Endothelial cell of umbilical vein (primary cell): ENCODE data around the gene SDHC. TPM values are rescaled to one million over a fixed set of nuclear protein-coding genes. Genes with fewer than 3 reads are reported as not detected.

Source experiments
- BruUV-seq: library from RNA; stranded (reverse); fragments of 400-500 nt; replicated peaks from 2 replicates; lab custom pipeline; 2021; lab: Mats Ljungman, UMichigan
- CTCF ChIA-PET: fragments of 300-600, 350-600 bp; sonication (Branson Sonifier 250); formaldehyde crosslinking; loops from one replicate; lab custom pipeline; 2021; ENCODE audit warnings: antibody characterized with exemption, inconsistent platforms; lab: Charles Lee
- POLR2A ChIA-PET: fragments of 300-600, 350-600 bp; sonication (Branson Sonifier 250); formaldehyde crosslinking; loops from one replicate; lab custom pipeline; 2021; ENCODE audit warnings: antibody characterized with exemption, inconsistent platforms; lab: Charles Lee
- DNase-seq: peaks from one replicate; pipeline ENCODE4 v3.0.0-alpha.2; 2011; ENCODE audit warnings: low read depth, low spot score
- FAIRE-seq: peaks from 2 replicates; lab custom pipeline; 2011; peaks lifted over from hg19 to GRCh38; lab: Jason Lieb, UNC
- H2AFZ ChIP-seq: 2 replicates; pipeline ENCODE4 v1.6.0; 2012; ENCODE audit warnings: low read depth, low read length, control low read depth, inconsistent platforms
- H3K27ac ChIP-seq: 2 replicates; pipeline ENCODE4 v1.5.1; 2011; ENCODE audit warnings: low read depth, mild to moderate bottlenecking, control low read depth, low read length, moderate library complexity; ENCODE audit not compliant: insufficient read depth
- H3K27me3 ChIP-seq, 2 experiments: 2 replicates each; pipeline versions ENCODE4 v1.6.0 to v1.6.1; 2011; ENCODE audit warnings: low read length in 2 of 2, mixed read lengths in 1 of 2; ENCODE audit not compliant: control insufficient read depth in 2 of 2, insufficient read depth in 2 of 2
- H3K36me3 ChIP-seq, 2 experiments: 2 replicates in 1 of 2; 3 replicates in 1 of 2; pipeline ENCODE4 v1.5.1; 2011; ENCODE audit warnings: low read length in 2 of 2, mild to moderate bottlenecking in 1 of 2, moderate library complexity in 1 of 2; ENCODE audit not compliant: control insufficient read depth in 2 of 2, insufficient read depth in 2 of 2; ENCODE audit errors: extremely low read depth in 1 of 2
- H3K4me1 ChIP-seq: 3 replicates; pipeline ENCODE4 v1.5.1; 2011; ENCODE audit warnings: mild to moderate bottlenecking, low read length; ENCODE audit not compliant: control insufficient read depth, insufficient read depth; ENCODE audit errors: extremely low read depth
- H3K4me2 ChIP-seq: 2 replicates; pipeline ENCODE4 v1.6.1; 2011; ENCODE audit warnings: low read length, control low read depth, mixed read lengths; ENCODE audit not compliant: insufficient read depth
- H3K4me3 ChIP-seq, 3 experiments: fragments of 200-600 bp in 1 of 3; sonication (generic), shearing (Covaris generic) in 1 of 3; replicated peaks in 1 of 3; 2 replicates each; pipeline ENCODE4 v1.5.1; 2011 to 2016; ENCODE audit warnings: control low read depth in 3 of 3, low read length in 3 of 3, mild to moderate bottlenecking in 2 of 3, inconsistent platforms in 1 of 3, low read depth in 1 of 3, moderate library complexity in 1 of 3; ENCODE audit not compliant: insufficient read depth in 1 of 3
- H3K79me2 ChIP-seq: 2 replicates; pipeline ENCODE4 v1.6.0; 2012; ENCODE audit warnings: low read length, inconsistent platforms; ENCODE audit not compliant: control insufficient read depth, insufficient read depth
- H3K9ac ChIP-seq: replicated peaks from 2 replicates; pipeline ENCODE3; 2011; ENCODE audit warnings: low read length, control low read depth; ENCODE audit not compliant: insufficient read depth; ENCODE audit errors: extremely low read depth
- H3K9me1 ChIP-seq: replicated peaks from 3 replicates; pipeline ENCODE4 v1.6.0; 2011; ENCODE audit warnings: mild to moderate bottlenecking, low read length; ENCODE audit not compliant: control insufficient read depth, insufficient read depth; ENCODE audit errors: extremely low read depth
- H3K9me3 ChIP-seq: replicated peaks from 2 replicates; pipeline ENCODE4 v1.5.1; 2012; ENCODE audit warnings: low read length, inconsistent platforms; ENCODE audit not compliant: control insufficient read depth, insufficient read depth
- H4K20me1 ChIP-seq: replicated peaks from 2 replicates; pipeline ENCODE3; 2011; ENCODE audit warnings: mild to moderate bottlenecking, low read length; ENCODE audit not compliant: control insufficient read depth, insufficient read depth; ENCODE audit errors: extremely low read depth
- EZH2 ChIP-seq: IDR thresholded peaks from 2 replicates; pipeline ENCODE4 v1.6.1; 2012; ENCODE audit warnings: borderline replicate concordance, low read depth, mild to moderate bottlenecking, moderate library complexity, low read length, inconsistent platforms; ENCODE audit not compliant: severe bottlenecking
- FOS ChIP-seq: IDR thresholded peaks from 2 replicates; pipeline ENCODE4 v1.6.1; 2011; ENCODE audit warnings: mild to moderate bottlenecking, low read length, moderate library complexity, borderline replicate concordance; ENCODE audit not compliant: insufficient read depth
- GATA2 ChIP-seq: IDR thresholded peaks from 2 replicates; pipeline ENCODE4 v1.7.0; 2011; ENCODE audit warnings: low read depth, mild to moderate bottlenecking, moderate library complexity, mixed read lengths, low read length; ENCODE audit not compliant: insufficient read length, insufficient read depth
- JUN ChIP-seq: IDR thresholded peaks from 2 replicates; pipeline ENCODE4 v1.6.1; 2011; ENCODE audit warnings: borderline replicate concordance, low read depth; ENCODE audit not compliant: insufficient read length, insufficient read depth
- MYC ChIP-seq: IDR thresholded peaks from one replicate; pipeline ENCODE4 v1.6.1; 2011; ENCODE audit warnings: mild to moderate bottlenecking, low read depth, low read length
- POLR2A ChIP-seq: IDR thresholded peaks from 2 replicates; pipeline ENCODE4 v1.6.1; 2012; ENCODE audit warnings: low read depth, mild to moderate bottlenecking, control low read depth, low read length
- POLR2AphosphoS5 ChIP-seq: IDR thresholded peaks from 2 replicates; pipeline ENCODE4 v1.6.1; 2012; ENCODE audit warnings: low read depth, mild to moderate bottlenecking, control low read depth, low read length, moderate library complexity; ENCODE audit not compliant: insufficient read depth
- dilution Hi-C: fragments of 300-500 bp; cut with MboI; formaldehyde crosslinking; loops from one replicate; pipeline ENCODE4 v1.15.0; 2019; ENCODE audit warnings: low sequenced_read_pairs; ENCODE audit not compliant: extremely low pct_ligation_motif_present
- intact Hi-C: fragments of 100-400 bp; cut with micrococcal nuclease; formaldehyde crosslinking; loops from one replicate; pipeline ENCODE4 v1.10.0; 2022
- polyA plus RNA-seq, 4 experiments: library from polyadenylated mRNA; depleted of rRNA in 3 of 4; stranded (reverse) in 3 of 4; unstranded in 1 of 4; fragments of >200 nt; gene quantifications; 2 replicates each; pipeline versions ENCODE4 v1.2.1 to v1.2.3, GENCODE V29; 2011 to 2012; ENCODE audit warnings: missing spikeins in 1 of 4
- total RNA-seq: library from RNA; stranded (reverse); gene quantifications from 2 replicates; pipeline ENCODE4 v1.2.3, GENCODE V29; 2021
- TF ChIP-seq, protein P1 (sequence below), 2 donors: IDR thresholded peaks; 1 replicate in 1 of 2; 2 replicates in 1 of 2; pipeline ENCODE4 v1.5.1; 2011; ENCODE audit warnings: low read length in 2 of 2, mild to moderate bottlenecking in 2 of 2, moderate library complexity in 2 of 2, control low read depth in 1 of 2, inconsistent platforms in 1 of 2, low read depth in 1 of 2; ENCODE audit not compliant: insufficient read depth in 1 of 2; ENCODE audit errors: extremely low read depth in 1 of 2
- TF ChIP-seq, protein P2 (sequence below): IDR thresholded peaks from 2 replicates; pipeline ENCODE4 v1.6.1; 2011; ENCODE audit not compliant: insufficient read depth, insufficient read length

The SDHC gene
- total and polyA plus RNA-seq, 2 donors (not counting 3 experiments of a cell fraction or from before 2014, with no cell fraction given), result 148 to 279 TPM

DNA sequence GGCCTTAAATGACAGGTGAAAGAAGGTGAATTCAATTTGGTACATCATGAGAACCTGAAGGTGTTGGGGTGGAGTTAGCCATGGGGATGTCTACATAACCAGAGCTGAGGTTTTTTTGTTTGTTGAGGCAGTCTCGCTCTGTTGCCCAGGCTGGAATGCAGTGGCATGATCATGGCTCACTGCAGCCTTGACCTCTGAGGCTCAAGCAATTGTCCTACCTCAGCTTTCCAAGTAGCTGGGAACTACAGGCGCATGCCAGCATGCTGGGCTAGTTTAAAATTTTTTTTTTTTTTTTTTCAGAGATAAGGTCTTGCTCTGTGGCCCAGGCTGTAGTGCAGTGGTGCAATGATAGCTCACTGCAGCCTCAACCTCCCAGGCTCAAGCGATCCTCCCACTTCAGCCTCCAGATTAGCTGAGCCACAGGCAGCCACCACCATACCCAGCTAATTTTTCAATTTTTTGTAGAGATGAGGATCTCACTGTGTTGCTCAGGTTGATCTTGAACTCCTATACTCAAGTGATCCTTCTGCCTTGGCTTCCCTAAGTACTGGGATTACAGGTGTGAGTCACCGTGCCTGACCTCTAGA lies 2.5 kb upstream of the SDHC start:
- Histone ChIP-seq H3K27me3 (no peaks in the 10 kb centered on the region), H3K4me2 (no peak overlapping the region), H4K20me1 (no peaks in the 10 kb centered on the region), H3K4me3 (no peak overlapping the region), H3K9me1 (no peaks in the 10 kb centered on the region), H3K4me1 (peaks cover 17% of the 10 kb centered on the region), H3K9me3 (no peaks in the 10 kb centered on the region), H2AFZ (no peak overlapping the region), H3K36me3 (no peaks in the 10 kb centered on the region), H3K27ac (no peak overlapping the region), H3K9ac (no peak overlapping the region), H3K79me2 (peaks cover 7% of the 10 kb centered on the region)
- FAIRE-seq (no peak), DNase-seq (no peak)
- dilution Hi-C loops, result no loop called here
- CTCF ChIA-PET, result interaction anchor here (1.1 kb wide), 1 partner anchor 16 kb away, joined by 3 read pairs; no protein-coding TSS in a partner anchor
- no TSS peak for BruUV-seq
- POLR2A ChIA-PET, result no interaction called here
- TF ChIP-seq, protein P1, sequence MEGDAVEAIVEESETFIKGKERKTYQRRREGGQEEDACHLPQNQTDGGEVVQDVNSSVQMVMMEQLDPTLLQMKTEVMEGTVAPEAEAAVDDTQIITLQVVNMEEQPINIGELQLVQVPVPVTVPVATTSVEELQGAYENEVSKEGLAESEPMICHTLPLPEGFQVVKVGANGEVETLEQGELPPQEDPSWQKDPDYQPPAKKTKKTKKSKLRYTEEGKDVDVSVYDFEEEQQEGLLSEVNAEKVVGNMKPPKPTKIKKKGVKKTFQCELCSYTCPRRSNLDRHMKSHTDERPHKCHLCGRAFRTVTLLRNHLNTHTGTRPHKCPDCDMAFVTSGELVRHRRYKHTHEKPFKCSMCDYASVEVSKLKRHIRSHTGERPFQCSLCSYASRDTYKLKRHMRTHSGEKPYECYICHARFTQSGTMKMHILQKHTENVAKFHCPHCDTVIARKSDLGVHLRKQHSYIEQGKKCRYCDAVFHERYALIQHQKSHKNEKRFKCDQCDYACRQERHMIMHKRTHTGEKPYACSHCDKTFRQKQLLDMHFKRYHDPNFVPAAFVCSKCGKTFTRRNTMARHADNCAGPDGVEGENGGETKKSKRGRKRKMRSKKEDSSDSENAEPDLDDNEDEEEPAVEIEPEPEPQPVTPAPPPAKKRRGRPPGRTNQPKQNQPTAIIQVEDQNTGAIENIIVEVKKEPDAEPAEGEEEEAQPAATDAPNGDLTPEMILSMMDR (IDR thresholded peaks at IDR 0.05; ENCODE audit: extremely low read depth in 1 of 2, insufficient read depth in 1 of 2, low read depth in 1 of 2, low read length in 2 of 2), result no peak
- intact Hi-C loops, result loop anchor here (5.0 kb wide), 3 partner anchors 56 to 194 kb away; partner anchors contain the start of genes CFAP126, NIT1 and PFDN2

DNA sequence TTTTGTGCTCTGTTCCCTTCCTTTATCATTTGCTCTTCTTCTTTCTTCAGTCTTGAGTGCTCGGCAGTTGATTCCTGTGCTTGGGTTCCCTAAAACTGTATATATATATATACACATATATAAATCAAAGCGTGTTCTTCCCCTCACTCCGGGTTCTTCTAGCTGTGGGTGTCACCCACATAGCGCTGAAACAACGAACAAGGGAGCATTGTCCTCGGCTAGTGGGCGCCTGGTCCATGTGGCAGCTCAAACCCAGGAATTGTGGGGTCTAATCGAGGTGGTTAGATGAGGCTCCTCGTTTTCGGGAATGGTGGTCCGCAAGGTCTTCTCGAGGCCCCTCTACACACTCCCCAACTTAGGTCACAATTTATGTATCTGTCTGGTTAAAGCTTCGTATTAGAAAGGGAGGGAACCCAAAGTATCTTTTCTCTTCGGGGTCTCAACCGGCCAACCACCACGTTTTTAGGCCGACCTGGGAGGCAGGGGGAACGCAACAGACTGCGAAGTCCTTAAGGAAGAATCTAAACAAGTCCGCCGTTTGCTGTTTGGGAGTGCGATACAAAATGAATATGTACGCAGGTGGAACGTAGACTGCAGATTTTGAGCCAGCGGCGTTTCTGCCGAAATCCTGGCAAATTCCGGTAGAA lies 504 bp upstream of the SDHC start:
- no peak for FAIRE-seq
- H3K9ac ChIP-seq, result peak overlapping the region; percentile 96
- no peaks in the 10 kb centered on the region for H3K9me1 ChIP-seq
- peak overlapping the region; percentile 74 for H2AFZ ChIP-seq
- TF ChIP-seq, protein P1 (IDR thresholded peaks at IDR 0.05; ENCODE audit: extremely low read depth in 1 of 2, insufficient read depth in 1 of 2, low read depth in 1 of 2, low read length in 2 of 2), result no peak
- TF ChIP-seq, protein P2, sequence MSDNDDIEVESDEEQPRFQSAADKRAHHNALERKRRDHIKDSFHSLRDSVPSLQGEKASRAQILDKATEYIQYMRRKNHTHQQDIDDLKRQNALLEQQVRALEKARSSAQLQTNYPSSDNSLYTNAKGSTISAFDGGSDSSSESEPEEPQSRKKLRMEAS, result no peak
- no peak for TF ChIP-seq POLR2AphosphoS5
- TF ChIP-seq GATA2, result no peak
- TF ChIP-seq JUN, result no peak
- no peak for TF ChIP-seq EZH2
- no peak for TF ChIP-seq FOS
- no peak for TF ChIP-seq POLR2A
- no peak for TF ChIP-seq MYC
- no peaks in the 10 kb centered on the region for H3K9me3 ChIP-seq
- peak overlapping the region; percentile 84 for H3K4me2 ChIP-seq
- H3K4me3 ChIP-seq, result peak overlapping the region; percentile 45 to 100 (median 80)
- H3K79me2 ChIP-seq, result peaks cover 7% of the 10 kb centered on the region
- ChIA-PET CTCF (interaction anchor here (0.8 to 3.1 kb wide), 9 partner anchors 8 to 88 kb away, joined by 3 to 16 read pairs (median 4); partner anchors contain the start of gene TOMM40L), POLR2A (interaction anchor here (0.6 to 1.5 kb wide), 5 partner anchors 10 to 112 kb away, joined by 3 to 4 read pairs (median 3); partner anchors contain the start of gene TOMM40L)
- dilution Hi-C loops (no loop called here), intact Hi-C loops (loop anchor here (1.0 to 5.0 kb wide), 5 partner anchors 26 to 196 kb away; partner anchors contain the start of genes CFAP126, NIT1 and PFDN2)
- H3K27me3 ChIP-seq, result no peaks in the 10 kb centered on the region
- H3K4me1 ChIP-seq, result peaks cover 9% of the 10 kb centered on the region
- no peaks in the 10 kb centered on the region for H3K36me3 ChIP-seq
- BruUV-seq, result TSS peak; percentile 95
- H4K20me1 ChIP-seq, result no peaks in the 10 kb centered on the region
- no peak for DNase-seq
- peak overlapping the region; percentile 93 for H3K27ac ChIP-seq
